ENCODE data around the gene DDIT3.

- TF ChIP-seq, protein P1, sequence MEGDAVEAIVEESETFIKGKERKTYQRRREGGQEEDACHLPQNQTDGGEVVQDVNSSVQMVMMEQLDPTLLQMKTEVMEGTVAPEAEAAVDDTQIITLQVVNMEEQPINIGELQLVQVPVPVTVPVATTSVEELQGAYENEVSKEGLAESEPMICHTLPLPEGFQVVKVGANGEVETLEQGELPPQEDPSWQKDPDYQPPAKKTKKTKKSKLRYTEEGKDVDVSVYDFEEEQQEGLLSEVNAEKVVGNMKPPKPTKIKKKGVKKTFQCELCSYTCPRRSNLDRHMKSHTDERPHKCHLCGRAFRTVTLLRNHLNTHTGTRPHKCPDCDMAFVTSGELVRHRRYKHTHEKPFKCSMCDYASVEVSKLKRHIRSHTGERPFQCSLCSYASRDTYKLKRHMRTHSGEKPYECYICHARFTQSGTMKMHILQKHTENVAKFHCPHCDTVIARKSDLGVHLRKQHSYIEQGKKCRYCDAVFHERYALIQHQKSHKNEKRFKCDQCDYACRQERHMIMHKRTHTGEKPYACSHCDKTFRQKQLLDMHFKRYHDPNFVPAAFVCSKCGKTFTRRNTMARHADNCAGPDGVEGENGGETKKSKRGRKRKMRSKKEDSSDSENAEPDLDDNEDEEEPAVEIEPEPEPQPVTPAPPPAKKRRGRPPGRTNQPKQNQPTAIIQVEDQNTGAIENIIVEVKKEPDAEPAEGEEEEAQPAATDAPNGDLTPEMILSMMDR (conservative IDR thresholded peaks at IDR 0.05 in 1 of 2, IDR thresholded peaks at IDR 0.05 in 1 of 2; ENCODE audit: extremely low read depth in 1 of 2, insufficient read depth in 1 of 2, low read depth in 1 of 2, low read length in 2 of 2), result no peak
- TF ChIP-seq EZH2 (IDR thresholded peaks at IDR 0.05; ENCODE audit: borderline replicate concordance, low read length), result no peak
Measured at GRCh38 chr12:57479043-57479375, 41.3 kb downstream of the DDIT3 start.
